ENCODE data around the gene CPA1. TPM values are rescaled to one million over a fixed set of nuclear protein-coding genes. Genes with fewer than 3 reads are reported as not detected.

The CPA1 gene
- total RNA-seq, 1 experiment from 2014 or later = not detected

DNA sequence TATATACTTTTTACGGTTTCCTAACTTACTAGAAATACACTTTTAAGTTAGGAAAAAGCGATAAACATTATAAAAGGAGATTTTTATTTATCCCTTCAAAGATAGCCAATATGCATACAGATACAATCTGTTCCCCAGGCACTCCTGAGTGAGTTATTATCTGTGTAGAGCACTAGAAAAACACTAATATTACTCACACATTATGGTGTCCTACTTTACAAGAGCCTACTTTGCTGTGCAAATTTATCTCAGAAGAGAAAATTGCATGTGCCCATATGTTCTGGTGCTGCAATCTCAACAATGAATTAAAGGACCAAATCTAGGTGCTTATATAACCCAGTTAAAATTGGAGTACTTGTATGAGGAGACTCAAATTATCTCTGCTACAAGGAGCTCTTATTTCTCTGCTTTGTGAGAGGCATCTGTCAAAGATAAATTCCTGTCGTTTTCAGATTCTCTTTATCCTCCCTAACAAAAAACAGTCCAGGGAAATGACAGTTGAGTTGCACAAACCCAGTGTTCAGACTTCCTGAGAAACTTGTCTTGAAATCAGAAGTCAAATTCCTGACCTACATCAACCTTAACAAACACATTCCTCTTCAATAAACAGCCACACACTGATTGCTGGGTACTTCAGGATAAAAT lies 28.9 kb downstream of the CPA1 start:
- no peak overlapping the region for H3K27ac Mint-ChIP-seq
- H4K8ac ChIP-seq (replicated peaks; ENCODE audit: insufficient read length, low read depth, low read length) = no peak overlapping the region
- H2BK15ac ChIP-seq (ENCODE audit: low read depth, low read length) = no peak overlapping the region
- no peak overlapping the region for H3K27ac ChIP-seq (ENCODE audit: insufficient read length, low read depth, low read length)
- no peak overlapping the region for H3K23ac ChIP-seq (ENCODE audit: insufficient read length, low read depth, low read length)
- H3K9ac ChIP-seq (ENCODE audit: extremely low read depth, insufficient read length, low read length) = no peak overlapping the region
- H3K27me3 Mint-ChIP-seq (ENCODE audit: low read depth) = no peaks in the 10 kb centered on the region
- H2AFZ ChIP-seq (ENCODE audit: low read length) = no peak overlapping the region
- no peak overlapping the region for H3T11ph ChIP-seq (ENCODE audit: low read length)
- H3K79me2 ChIP-seq (ENCODE audit: insufficient read depth, low read length) = no peaks in the 10 kb centered on the region
- no peak overlapping the region for H2BK20ac ChIP-seq (ENCODE audit: low read depth, low read length, poor library complexity, severe bottlenecking)
- no peak for DNase-seq
- H3K4ac ChIP-seq (ENCODE audit: low read depth, low read length) = no peak overlapping the region
- peaks cover 0 to 3% (median 0%) of the 10 kb centered on the region in 3 experiments; a peak in 3 of 7 replicates for H3K36me3 Mint-ChIP-seq (ENCODE audit: insufficient read depth in 1 of 3, low read depth in 3 of 3)
- no peaks in the 10 kb centered on the region for H3K79me1 ChIP-seq (ENCODE audit: insufficient read depth, low read depth, low read length, poor library complexity, severe bottlenecking)
- no peaks in the 10 kb centered on the region for H3K9me3 ChIP-seq (ENCODE audit: control insufficient read depth, low read depth, low read length)
- no peaks in the 10 kb centered on the region for H3K9me3 Mint-ChIP-seq
- H3K4me3 Mint-ChIP-seq = no peak overlapping the region
- no peaks in the 10 kb centered on the region for H3K4me1 ChIP-seq (ENCODE audit: insufficient read depth, low read length)
- no CpG with 5 or more reads among the region's 3 CpGs for WGBS (ENCODE audit: extremely low coverage, insufficient read length, low lambda C conversion rate)
- no peak overlapping the region for H3K56ac ChIP-seq (ENCODE audit: insufficient read length, low read depth, low read length)
- H2BK12ac ChIP-seq (ENCODE audit: insufficient read length, low read depth, low read length) = no peak overlapping the region
- H4K5ac ChIP-seq (ENCODE audit: insufficient read length, low read depth, low read length) = no peak overlapping the region
- H3K18ac ChIP-seq (ENCODE audit: insufficient read length, low read depth, low read length) = no peak overlapping the region
- H2BK5ac ChIP-seq (ENCODE audit: insufficient read length, low read length) = no peak overlapping the region
- H4K91ac ChIP-seq (ENCODE audit: insufficient read length, low read depth, low read length) = no peak overlapping the region
- H3K14ac ChIP-seq (ENCODE audit: insufficient read depth, low read length) = no peak overlapping the region
- no peaks in the 10 kb centered on the region for H3K4me1 Mint-ChIP-seq
- H3K4me2 ChIP-seq (ENCODE audit: insufficient read depth, insufficient read length, low read length) = no peak overlapping the region
- H2BK120ac ChIP-seq (ENCODE audit: low read depth, low read length, poor library complexity, severe bottlenecking) = no peak overlapping the region
- no peaks in the 10 kb centered on the region for H3K23me2 ChIP-seq (ENCODE audit: insufficient read length, low read depth, low read length, poor library complexity, severe bottlenecking)
- H3K27me3 ChIP-seq (ENCODE audit: insufficient read depth, low read length) = no peaks in the 10 kb centered on the region
- TF ChIP-seq, protein P1, sequence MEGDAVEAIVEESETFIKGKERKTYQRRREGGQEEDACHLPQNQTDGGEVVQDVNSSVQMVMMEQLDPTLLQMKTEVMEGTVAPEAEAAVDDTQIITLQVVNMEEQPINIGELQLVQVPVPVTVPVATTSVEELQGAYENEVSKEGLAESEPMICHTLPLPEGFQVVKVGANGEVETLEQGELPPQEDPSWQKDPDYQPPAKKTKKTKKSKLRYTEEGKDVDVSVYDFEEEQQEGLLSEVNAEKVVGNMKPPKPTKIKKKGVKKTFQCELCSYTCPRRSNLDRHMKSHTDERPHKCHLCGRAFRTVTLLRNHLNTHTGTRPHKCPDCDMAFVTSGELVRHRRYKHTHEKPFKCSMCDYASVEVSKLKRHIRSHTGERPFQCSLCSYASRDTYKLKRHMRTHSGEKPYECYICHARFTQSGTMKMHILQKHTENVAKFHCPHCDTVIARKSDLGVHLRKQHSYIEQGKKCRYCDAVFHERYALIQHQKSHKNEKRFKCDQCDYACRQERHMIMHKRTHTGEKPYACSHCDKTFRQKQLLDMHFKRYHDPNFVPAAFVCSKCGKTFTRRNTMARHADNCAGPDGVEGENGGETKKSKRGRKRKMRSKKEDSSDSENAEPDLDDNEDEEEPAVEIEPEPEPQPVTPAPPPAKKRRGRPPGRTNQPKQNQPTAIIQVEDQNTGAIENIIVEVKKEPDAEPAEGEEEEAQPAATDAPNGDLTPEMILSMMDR (conservative IDR thresholded peaks at IDR 0.05) = no peak
- H2AK5ac ChIP-seq (ENCODE audit: insufficient read length, low read length) = no peak overlapping the region
- H4K20me1 ChIP-seq (ENCODE audit: control insufficient read depth, insufficient read depth, insufficient read length) = no peaks in the 10 kb centered on the region
